Osteoblast (primary cell): Measurements from ENCODE around the gene IVD. TPM values are rescaled to one million over a fixed set of nuclear protein-coding genes. Genes with fewer than 3 reads are reported as not detected.

Experiments
- DNase-seq: peaks from one replicate; pipeline ENCODE4 v3.0.0; 2011; ENCODE audit warnings: low spot score, mixed read lengths; ENCODE audit not compliant: insufficient read length; ENCODE audit errors: missing footprints
- H2AFZ ChIP-seq: 2 replicates; pipeline ENCODE4 v1.6.0; 2011; ENCODE audit warnings: mild to moderate bottlenecking, low read length
- H3K27ac ChIP-seq: 2 replicates; pipeline ENCODE4 v1.5.1; 2011; ENCODE audit warnings: mild to moderate bottlenecking, low read depth, low read length, moderate library complexity
- H3K27me3 ChIP-seq: 2 replicates; pipeline ENCODE4 v1.6.0; 2012; ENCODE audit warnings: mild to moderate bottlenecking, control low read depth, inconsistent platforms, low read length, moderate library complexity; ENCODE audit not compliant: insufficient read depth
- H3K36me3 ChIP-seq: 2 replicates; pipeline ENCODE4 v1.5.1; 2011; ENCODE audit warnings: mild to moderate bottlenecking, low read length, control low read depth, moderate library complexity; ENCODE audit not compliant: insufficient read depth
- H3K4me1 ChIP-seq: 2 replicates; pipeline ENCODE4 v1.5.1; 2011; ENCODE audit warnings: mild to moderate bottlenecking, low read length, control low read depth, moderate library complexity; ENCODE audit not compliant: insufficient read depth
- H3K4me2 ChIP-seq: 2 replicates; pipeline ENCODE4 v1.6.0; 2011; ENCODE audit warnings: mild to moderate bottlenecking, low read length; ENCODE audit not compliant: insufficient read depth
- H3K4me3 ChIP-seq: fragments of 200-600 bp; sonication (generic); 3 replicates; pipeline ENCODE4 v1.5.1; 2012; ENCODE audit warnings: mild to moderate bottlenecking, low read length, inconsistent platforms; ENCODE audit not compliant: insufficient read depth
- H3K79me2 ChIP-seq: 2 replicates; pipeline ENCODE4 v1.6.0; 2012; ENCODE audit warnings: mild to moderate bottlenecking, low read length, control low read depth, inconsistent platforms; ENCODE audit not compliant: insufficient read depth
- H3K9me3 ChIP-seq: 2 replicates; pipeline ENCODE4 v1.5.1; 2011; ENCODE audit warnings: low read depth, low read length, control low read depth
- H4K20me1 ChIP-seq: 2 replicates; pipeline ENCODE4 v1.6.0; 2012; ENCODE audit warnings: mild to moderate bottlenecking, low read length, control low read depth; ENCODE audit not compliant: insufficient read depth
- CTCF ChIP-seq: IDR thresholded peaks from 2 replicates; pipeline ENCODE4 v1.5.1; 2011; ENCODE audit warnings: mild to moderate bottlenecking, low read depth, low read length, moderate library complexity; ENCODE audit errors: extremely low read depth
- total RNA-seq: library from RNA; depleted of rRNA; stranded (reverse); fragments of >200 nt; gene quantifications from 2 replicates; pipeline ENCODE4 v1.2.3, GENCODE V29; 2012

IVD gene
- total RNA-seq, 1 donor = 46.3 TPM

- H3K79me2 ChIP-seq = peaks cover 47% of the 10 kb centered on the region
- TF ChIP-seq CTCF = no peak
- no peak overlapping the region for H3K4me2 ChIP-seq
- H3K4me3 ChIP-seq = no peak overlapping the region
- H3K4me1 ChIP-seq = peaks cover 13% of the 10 kb centered on the region
- DNase-seq = peak; percentile 64
- no peaks in the 10 kb centered on the region for H3K9me3 ChIP-seq
- H2AFZ ChIP-seq = no peak overlapping the region
- peaks cover 54% of the 10 kb centered on the region for H4K20me1 ChIP-seq
- H3K36me3 ChIP-seq = peaks cover 19% of the 10 kb centered on the region
- no peaks in the 10 kb centered on the region for H3K27me3 ChIP-seq
- no peak overlapping the region for H3K27ac ChIP-seq
Measured at GRCh38 chr15:40459391-40460015, 53.9 kb downstream of the IVD start.

- Histone ChIP-seq H3K27me3 (no peaks in the 10 kb centered on the region), H3K9me3 (no peaks in the 10 kb centered on the region), H3K27ac (no peak overlapping the region), H3K4me2 (no peak overlapping the region), H4K20me1 (peaks cover 45% of the 10 kb centered on the region), H3K4me1 (peaks cover 4% of the 10 kb centered on the region), H3K4me3 (no peak overlapping the region), H2AFZ (no peak overlapping the region), H3K79me2 (peaks cover 38% of the 10 kb centered on the region), H3K36me3 (peaks cover 27% of the 10 kb centered on the region)
- TF ChIP-seq CTCF = no peak
- peak; percentile 80 for DNase-seq
Measured at GRCh38 chr15:40460404-40460803, 54.8 kb downstream of the IVD start.

GRCh38 chr15:40461958-40462357, 56.4 kb downstream of the IVD start:
- H3K36me3 ChIP-seq = peaks cover 30% of the 10 kb centered on the region
- peak; percentile 61 for DNase-seq
- H3K4me2 ChIP-seq = no peak overlapping the region
- H3K4me3 ChIP-seq = no peak overlapping the region
- TF ChIP-seq CTCF = no peak
- H3K27ac ChIP-seq = no peak overlapping the region
- H3K9me3 ChIP-seq = no peaks in the 10 kb centered on the region
- peaks cover 31% of the 10 kb centered on the region for H4K20me1 ChIP-seq
- H3K27me3 ChIP-seq = no peaks in the 10 kb centered on the region
- H2AFZ ChIP-seq = no peak overlapping the region
- no peaks in the 10 kb centered on the region for H3K4me1 ChIP-seq
- H3K79me2 ChIP-seq = peaks cover 25% of the 10 kb centered on the region

GRCh38 chr15:40463279-40463678, 57.7 kb downstream of the IVD start:
- Histone ChIP-seq H3K4me2 (no peak overlapping the region), H3K79me2 (peaks cover 15% of the 10 kb centered on the region), H2AFZ (no peak overlapping the region), H3K4me1 (no peaks in the 10 kb centered on the region), H4K20me1 (peaks cover 25% of the 10 kb centered on the region), H3K9me3 (no peaks in the 10 kb centered on the region), H3K27me3 (no peaks in the 10 kb centered on the region), H3K27ac (no peak overlapping the region), H3K4me3 (no peak overlapping the region), H3K36me3 (peaks cover 30% of the 10 kb centered on the region)
- DNase-seq = no peak
- TF ChIP-seq CTCF = no peak
